Endodermal cell (in vitro differentiated cells): Measurements from ENCODE around the gene SLC22A8. TPM values are rescaled to one million over a fixed set of nuclear protein-coding genes. Genes with fewer than 3 reads are reported as not detected.

Experiments used
- DNase-seq: peaks from one replicate; pipeline ENCODE4 v3.0.0-alpha.2; 2017
- H3K27ac ChIP-seq: 2 replicates; pipeline ENCODE4 v1.5.1; 2013; ENCODE audit warnings: mild to moderate bottlenecking, low read depth, low read length, moderate library complexity
- H3K27me3 ChIP-seq: 2 replicates; pipeline ENCODE4 v1.6.1; 2013; ENCODE audit warnings: mild to moderate bottlenecking, low read length, moderate library complexity; ENCODE audit not compliant: insufficient read depth, control insufficient read depth, poor library complexity, severe bottlenecking
- H3K36me3 ChIP-seq: 2 replicates; pipeline ENCODE4 v1.7.0; 2013; ENCODE audit warnings: mild to moderate bottlenecking, low read length, moderate library complexity; ENCODE audit not compliant: control insufficient read depth, insufficient read depth
- H3K4me1 ChIP-seq: one replicate; pipeline ENCODE4 v1.7.0; 2013; ENCODE audit warnings: low read length; ENCODE audit not compliant: control insufficient read depth, insufficient read depth
- H3K4me3 ChIP-seq: 2 replicates; pipeline ENCODE4 v1.5.1; 2013; ENCODE audit warnings: mild to moderate bottlenecking, low read length, moderate library complexity
- H3K9ac ChIP-seq: 2 replicates; pipeline ENCODE4 v1.6.1; 2013; ENCODE audit warnings: mild to moderate bottlenecking, low read length, moderate library complexity; ENCODE audit not compliant: poor library complexity, severe bottlenecking; ENCODE audit errors: extremely low read depth
- H3K9me3 ChIP-seq: 2 replicates; pipeline ENCODE4 v1.6.1; 2013; ENCODE audit warnings: mild to moderate bottlenecking, low read length, moderate library complexity; ENCODE audit not compliant: control insufficient read depth
- H3K27ac Mint-ChIP-seq: 2 replicates; pipeline ENCODE4 v1.8.0; 2020; ENCODE audit warnings: mixed read lengths
- H3K27me3 Mint-ChIP-seq: 2 replicates; pipeline ENCODE4 v1.8.0; 2021; ENCODE audit warnings: mild to moderate bottlenecking, mixed read lengths; ENCODE audit not compliant: insufficient read depth
- H3K36me3 Mint-ChIP-seq: 2 replicates; pipeline ENCODE4 v1.8.0; 2020; ENCODE audit warnings: low read depth, mixed read lengths
- H3K4me1 Mint-ChIP-seq: 2 replicates; pipeline ENCODE4 v1.8.0; 2020; ENCODE audit warnings: mixed read lengths
- H3K4me3 Mint-ChIP-seq: 2 replicates; pipeline ENCODE4 v1.8.0; 2020; ENCODE audit warnings: mild to moderate bottlenecking, moderate library complexity, mixed read lengths
- H3K9me3 Mint-ChIP-seq: 2 replicates; pipeline ENCODE4 v1.8.0; 2020; ENCODE audit warnings: mild to moderate bottlenecking, mixed read lengths
- WGBS, 2 experiments: methylation state at CpG; one replicate each; pipeline versions ENCODE4 v1.1.5 to v1.1.7; 2013; ENCODE audit warnings: missing lambda C conversion rate in 2 of 2, mixed read lengths in 1 of 2; ENCODE audit not compliant: insufficient coverage in 1 of 2, insufficient read length in 1 of 2; 5-methylcytosine and 5-hydroxymethylcytosine counted together
- total RNA-seq, 2 donors: library from RNA; stranded (reverse); fragmentation: NEBNext Ultra II Directional in 1 of 2; extraction: Animal tissue kit (Norgen Biotek cat#: 25700) in 1 of 2; gene quantifications; 2 replicates in 1 of 2; 3 replicates in 1 of 2; pipeline ENCODE4 v1.2.1, GENCODE V29; 2021
- TF ChIP-seq, protein P1 (sequence below): fragments of 200-600 bp; sonication (generic); conservative IDR thresholded peaks from 2 replicates; pipeline ENCODE4 v1.5.0; 2021; ENCODE audit warnings: antibody characterized with exemption, mild to moderate bottlenecking

Gene SLC22A8
- total RNA-seq, 2 donors from 2014 or later: 0.22 TPM; not detected in 1

- no peaks in the 10 kb centered on the region for H3K9me3 Mint-ChIP-seq
- Histone ChIP-seq H3K4me1 (peaks cover 15% of the 10 kb centered on the region), H3K36me3 (no peaks in the 10 kb centered on the region), H3K27me3 (no peaks in the 10 kb centered on the region), H3K27ac (no peak overlapping the region), H3K4me3 (no peak overlapping the region), H3K9ac (no peak overlapping the region), H3K9me3 (no peaks in the 10 kb centered on the region)
- no peak overlapping the region for H3K27ac Mint-ChIP-seq
- H3K4me3 Mint-ChIP-seq: no peak overlapping the region
- no peaks in the 10 kb centered on the region for H3K36me3 Mint-ChIP-seq
- peaks cover 34% of the 10 kb centered on the region for H3K4me1 Mint-ChIP-seq
- DNase-seq: peak; percentile 65
- 69 to 70% methylated on average over 6 to 8 of the region's 8 CpGs for WGBS, 2 experiments
- TF ChIP-seq, protein P1, sequence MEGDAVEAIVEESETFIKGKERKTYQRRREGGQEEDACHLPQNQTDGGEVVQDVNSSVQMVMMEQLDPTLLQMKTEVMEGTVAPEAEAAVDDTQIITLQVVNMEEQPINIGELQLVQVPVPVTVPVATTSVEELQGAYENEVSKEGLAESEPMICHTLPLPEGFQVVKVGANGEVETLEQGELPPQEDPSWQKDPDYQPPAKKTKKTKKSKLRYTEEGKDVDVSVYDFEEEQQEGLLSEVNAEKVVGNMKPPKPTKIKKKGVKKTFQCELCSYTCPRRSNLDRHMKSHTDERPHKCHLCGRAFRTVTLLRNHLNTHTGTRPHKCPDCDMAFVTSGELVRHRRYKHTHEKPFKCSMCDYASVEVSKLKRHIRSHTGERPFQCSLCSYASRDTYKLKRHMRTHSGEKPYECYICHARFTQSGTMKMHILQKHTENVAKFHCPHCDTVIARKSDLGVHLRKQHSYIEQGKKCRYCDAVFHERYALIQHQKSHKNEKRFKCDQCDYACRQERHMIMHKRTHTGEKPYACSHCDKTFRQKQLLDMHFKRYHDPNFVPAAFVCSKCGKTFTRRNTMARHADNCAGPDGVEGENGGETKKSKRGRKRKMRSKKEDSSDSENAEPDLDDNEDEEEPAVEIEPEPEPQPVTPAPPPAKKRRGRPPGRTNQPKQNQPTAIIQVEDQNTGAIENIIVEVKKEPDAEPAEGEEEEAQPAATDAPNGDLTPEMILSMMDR: no peak
- peaks cover 14% of the 10 kb centered on the region for H3K27me3 Mint-ChIP-seq
These were observed 1.8 kb upstream of the SLC22A8 start for GRCh38 chr11:63017306-63017974.

- H3K27ac ChIP-seq: no peak overlapping the region
- Mint-ChIP-seq H3K27me3 (peaks cover 8% of the 10 kb centered on the region), H3K9me3 (no peaks in the 10 kb centered on the region), H3K4me3 (no peak overlapping the region), H3K4me1 (peaks cover 37% of the 10 kb centered on the region), H3K27ac (no peak overlapping the region), H3K36me3 (no peaks in the 10 kb centered on the region)
- TF ChIP-seq, protein P1: no peak
- H3K9me3 ChIP-seq: no peaks in the 10 kb centered on the region
- H3K27me3 ChIP-seq: no peaks in the 10 kb centered on the region
- no peak overlapping the region for H3K4me3 ChIP-seq
- no peak for DNase-seq
- H3K9ac ChIP-seq: no peak overlapping the region
- WGBS, 2 experiments: 94 to 97% methylated on average over 10 to 13 of the region's 13 CpGs
- H3K36me3 ChIP-seq: no peaks in the 10 kb centered on the region
- peaks cover 11% of the 10 kb centered on the region for H3K4me1 ChIP-seq
These were observed 1.1 kb downstream of the SLC22A8 start for GRCh38 chr11:63014408-63015055.

DNA sequence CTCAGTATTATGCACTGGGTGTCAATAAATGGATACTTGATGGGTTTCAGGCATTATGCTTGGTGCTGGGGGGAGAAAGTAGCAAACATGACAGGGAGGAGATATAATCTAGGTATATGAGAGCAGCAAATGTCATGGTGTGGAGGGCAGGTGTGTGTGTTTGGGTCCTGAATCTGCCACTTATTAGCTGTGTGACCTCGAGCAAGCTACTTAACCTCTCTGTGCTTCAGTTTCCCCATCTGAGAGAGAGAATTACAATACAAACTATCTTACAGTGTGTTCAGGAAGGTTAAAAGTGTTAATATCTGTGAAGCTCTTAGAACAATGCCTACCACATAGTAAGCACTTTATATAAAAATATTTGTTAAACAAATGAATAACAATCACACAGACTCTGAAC, 2.8 kb downstream of the SLC22A8 start:
- Mint-ChIP-seq H3K36me3 (no peaks in the 10 kb centered on the region), H3K27me3 (peaks cover 5% of the 10 kb centered on the region), H3K4me1 (peaks cover 37% of the 10 kb centered on the region), H3K27ac (no peak overlapping the region), H3K4me3 (no peak overlapping the region), H3K9me3 (no peaks in the 10 kb centered on the region)
- Histone ChIP-seq H3K9ac (no peak overlapping the region), H3K36me3 (no peaks in the 10 kb centered on the region), H3K4me3 (no peak overlapping the region), H3K9me3 (no peaks in the 10 kb centered on the region), H3K27ac (no peak overlapping the region), H3K27me3 (no peaks in the 10 kb centered on the region), H3K4me1 (peaks cover 11% of the 10 kb centered on the region)
- 100% methylated on average over 1 of the region's 1 CpG for WGBS, 2 experiments
- DNase-seq: no peak
- TF ChIP-seq, protein P1: no peak
